Embryonic facial prominence (tissue), 1 donor: ENCODE measurements around the gene STK40.

ENCODE experiments used
- DNase-seq: peaks from one replicate; pipeline ENCODE4 v3.0.0-alpha.2; 2016; ENCODE audit errors: extremely low spot score

The STK40 gene

DNA sequence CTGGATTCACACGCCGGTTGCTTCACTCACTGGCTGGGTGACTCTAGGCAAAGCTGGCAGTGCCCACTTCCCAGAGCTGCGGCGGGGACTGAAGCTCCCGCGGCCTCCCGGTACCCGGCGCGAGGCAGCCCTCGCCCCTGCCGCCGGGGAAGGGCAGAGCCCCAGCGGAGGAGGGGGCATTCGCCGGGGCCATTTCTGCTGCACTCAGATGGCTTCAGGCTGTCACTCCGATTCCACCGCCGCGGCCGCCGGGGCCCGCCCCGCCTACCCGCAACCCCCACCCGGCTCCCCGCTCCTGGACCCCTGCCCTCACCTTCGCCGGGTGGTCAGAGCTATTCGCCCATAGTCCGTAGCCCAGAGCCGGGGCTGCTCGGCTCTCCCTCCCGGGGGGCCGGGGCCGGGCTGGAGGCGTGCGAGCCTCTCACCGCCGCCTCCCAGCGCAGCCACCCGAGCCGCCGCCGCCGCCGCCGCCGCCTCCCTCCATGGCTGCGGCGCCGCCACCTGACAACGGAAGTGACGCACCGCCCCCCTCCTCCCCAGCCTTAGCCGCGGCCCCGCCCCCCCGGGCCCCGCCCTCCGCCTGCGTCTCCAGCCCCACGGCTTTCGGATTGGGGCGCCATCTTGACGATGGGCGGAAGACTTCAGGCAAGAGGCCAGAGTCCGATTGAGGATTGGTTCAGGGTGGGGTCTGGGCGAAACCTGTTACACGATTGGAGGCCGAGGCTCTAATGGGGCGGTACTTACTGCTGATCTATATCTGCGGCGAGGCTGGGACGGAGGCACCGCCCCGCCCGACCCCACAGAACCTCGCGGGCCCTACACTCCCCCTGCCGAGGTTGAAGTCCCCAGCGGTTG is at the start of gene STK40:
STK40 (minus strand) TSS at position 515 of the 855 bp plus-strand sequence. CDS start 24,592 bp downstream, outside the sequence.
- DNase-seq: peak; percentile 94

GRCh38 chr1:36433102-36433501 is 47.4 kb upstream of the STK40 start:
- no peak for DNase-seq

- DNase-seq: no peak
These were observed 46.9 kb upstream of the STK40 start for GRCh38 chr1:36432616-36433015.

- no peak for DNase-seq
These were observed 40.1 kb upstream of the STK40 start for GRCh38 chr1:36425791-36426190.

- no peak for DNase-seq
These were observed 35.9 kb upstream of the STK40 start for GRCh38 chr1:36421649-36422048.

- peak; percentile 71 for DNase-seq
These were observed 35.2 kb upstream of the STK40 start for GRCh38 chr1:36420836-36421317.

GRCh38 chr1:36420409-36420808 is 34.7 kb upstream of the STK40 start:
- DNase-seq: no peak

DNA sequence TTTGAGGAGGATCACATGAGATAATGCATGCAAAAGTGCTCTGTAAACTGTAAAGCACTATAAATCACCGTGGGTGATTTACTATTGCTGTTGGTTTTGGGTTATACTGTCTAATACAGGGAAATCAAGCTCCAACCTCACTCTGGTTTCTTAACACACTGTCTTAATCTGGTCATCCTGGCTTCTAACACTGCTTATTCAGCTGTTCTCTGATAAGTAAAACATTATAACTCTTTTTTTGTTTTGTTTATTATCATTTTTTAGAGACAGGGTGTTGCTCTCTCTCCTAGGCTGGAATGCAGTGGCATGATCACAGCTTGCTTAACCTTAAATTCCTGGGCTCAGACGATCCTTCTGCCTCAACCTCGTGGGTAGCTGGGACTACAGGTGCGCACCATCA is 33.8 kb upstream of the STK40 start:
- DNase-seq: no peak

DNA sequence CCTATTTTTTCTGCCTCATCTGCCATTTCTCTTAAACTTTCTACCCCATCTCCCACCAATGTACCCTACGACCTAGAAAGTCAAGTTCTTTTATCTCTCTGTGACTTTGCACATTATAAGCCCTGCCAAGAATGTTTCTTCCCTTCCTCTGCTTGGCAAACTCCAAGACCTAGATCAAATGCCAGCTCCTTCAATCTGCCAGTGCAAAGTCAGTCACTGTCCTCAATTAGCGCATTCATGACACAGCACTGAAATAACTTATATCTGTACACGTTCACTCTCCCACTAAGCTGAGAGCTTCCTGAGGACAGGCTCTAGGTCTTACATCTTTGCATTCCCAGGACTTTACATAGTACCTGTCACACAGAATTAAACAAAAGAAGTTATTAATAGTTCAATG is 33.4 kb upstream of the STK40 start:
- DNase-seq: no peak

- no peak for DNase-seq
These were observed 32.2 kb upstream of the STK40 start for GRCh38 chr1:36417931-36418330.

- DNase-seq: no peak
These were observed 30.1 kb upstream of the STK40 start for GRCh38 chr1:36415661-36416326.

DNA sequence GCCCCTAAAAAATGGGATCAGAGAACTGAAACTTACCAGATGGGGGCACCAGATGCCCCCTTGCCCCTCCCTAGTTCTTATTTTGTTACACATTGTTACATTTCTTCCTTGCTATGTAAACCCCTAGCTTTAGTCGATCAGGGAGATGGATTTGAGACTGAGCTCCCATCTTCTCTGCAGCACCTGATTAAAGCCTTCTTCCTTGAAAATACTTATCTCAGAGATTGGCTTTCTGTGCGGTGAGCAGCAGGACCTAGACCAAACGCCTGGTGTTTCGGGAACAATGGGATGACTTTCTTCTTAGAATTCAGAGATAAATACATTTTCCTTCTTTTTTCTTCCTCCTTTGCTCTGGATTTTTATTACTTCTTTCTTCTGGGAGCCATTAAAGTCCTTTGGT is 28.7 kb upstream of the STK40 start:
- DNase-seq: no peak

DNA sequence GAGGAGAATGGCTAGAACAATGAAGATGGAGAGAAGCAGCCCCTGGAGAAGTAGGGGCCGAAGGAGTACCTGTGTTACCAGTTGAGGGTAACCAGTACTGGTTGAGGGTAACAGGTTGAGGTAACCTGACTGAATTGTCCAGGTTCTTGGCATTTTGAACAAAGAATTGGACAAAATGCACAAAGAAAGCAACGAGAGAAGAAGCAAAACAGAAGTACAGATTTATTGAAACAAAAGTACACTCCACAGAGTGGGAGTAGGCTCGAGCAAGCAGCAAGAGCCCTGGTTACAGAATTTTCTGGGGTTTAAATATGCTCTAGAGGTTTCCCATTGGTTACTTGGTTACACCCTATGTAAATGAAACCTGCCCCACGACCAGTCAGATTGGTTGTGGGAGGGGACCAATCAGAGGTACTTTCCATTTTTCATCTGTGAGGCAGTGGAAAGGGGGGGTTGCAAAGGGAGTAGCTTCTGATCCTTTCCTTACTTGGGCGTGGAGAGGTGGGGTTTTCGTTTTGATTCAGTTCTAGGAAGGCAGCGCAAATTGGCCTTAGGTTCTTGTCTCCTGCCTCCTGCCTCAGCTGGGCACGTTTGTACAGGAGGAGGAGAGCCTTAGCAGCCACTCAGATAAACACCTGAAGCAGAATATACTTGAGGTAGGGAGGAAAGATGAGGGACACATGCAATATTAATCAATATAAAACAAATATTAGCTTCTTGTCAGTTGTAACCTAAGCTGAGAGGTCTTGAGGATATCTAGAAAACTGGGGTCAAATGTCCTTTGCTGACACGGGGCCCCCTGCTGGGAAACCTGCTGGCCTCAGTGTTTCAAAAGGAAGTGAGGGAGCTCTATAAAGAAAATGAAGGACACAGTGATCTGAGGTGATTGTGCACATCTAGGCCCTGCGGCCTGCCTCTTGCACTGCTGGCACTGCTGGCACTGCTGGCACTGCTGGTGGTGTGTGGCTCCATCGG is 26.2 kb upstream of the STK40 start:
- DNase-seq: no peak

DNA sequence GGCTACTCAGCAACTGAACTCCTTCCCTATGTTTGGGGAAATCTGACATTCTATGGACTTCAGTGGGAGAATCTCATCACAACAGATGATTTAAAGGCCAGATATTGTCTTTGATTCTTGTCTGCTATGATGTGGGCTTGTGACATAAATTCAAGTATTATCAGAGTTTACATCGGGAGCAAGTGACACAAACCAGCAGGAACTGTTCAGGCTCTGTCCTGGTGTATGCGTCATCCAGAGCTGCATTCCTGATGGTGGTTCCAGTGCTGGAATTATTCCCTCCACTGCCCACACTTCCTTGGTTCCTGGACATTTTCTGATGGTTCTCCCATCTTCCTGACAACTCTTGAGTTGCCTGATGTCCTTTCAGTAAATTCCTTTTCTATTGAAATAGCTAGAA is 22.8 kb upstream of the STK40 start:
- DNase-seq: no peak

- no peak for DNase-seq
These were observed 20.7 kb upstream of the STK40 start for GRCh38 chr1:36406440-36406839.

DNA sequence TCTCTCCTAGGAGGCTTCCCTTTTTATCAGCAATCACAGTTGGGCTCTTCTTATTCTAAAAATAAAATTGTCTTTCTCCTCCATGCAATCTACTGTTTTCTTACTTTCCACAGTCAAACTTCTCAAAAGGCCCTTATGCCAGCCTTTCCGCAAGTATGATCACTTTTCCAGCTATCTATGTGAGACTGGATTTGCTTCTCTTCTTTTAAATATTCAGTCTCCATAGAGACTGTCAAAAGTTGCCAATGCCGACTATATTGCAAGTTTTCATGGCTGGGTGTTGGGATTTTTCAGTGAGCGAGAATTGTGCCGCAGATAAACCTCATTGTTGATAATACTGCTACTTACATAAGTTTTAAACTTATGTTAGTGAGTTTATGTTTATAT is 16.8 kb upstream of the STK40 start:
- no peak for DNase-seq

- DNase-seq: no peak
These were observed 16.1 kb upstream of the STK40 start for GRCh38 chr1:36401602-36402503.

GRCh38 chr1:36400825-36401601 is 15.3 kb upstream of the STK40 start:
- no peak for DNase-seq

DNA sequence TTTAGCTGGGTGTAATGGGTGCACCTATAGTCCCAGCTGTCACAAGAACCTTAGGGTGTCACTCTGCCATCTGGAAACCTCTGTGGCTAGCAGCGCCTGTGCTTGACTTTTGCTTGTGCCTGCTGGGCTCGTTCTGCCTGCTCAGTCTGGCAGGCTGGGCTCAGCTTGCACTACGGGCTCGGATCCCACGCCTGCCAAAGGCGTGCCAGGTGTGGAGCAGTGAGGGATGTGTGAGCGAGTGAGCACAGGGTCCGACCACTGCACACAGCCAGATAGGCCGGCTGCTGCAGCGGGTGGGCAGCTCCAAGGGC is 14.7 kb upstream of the STK40 start:
- no peak for DNase-seq

DNA sequence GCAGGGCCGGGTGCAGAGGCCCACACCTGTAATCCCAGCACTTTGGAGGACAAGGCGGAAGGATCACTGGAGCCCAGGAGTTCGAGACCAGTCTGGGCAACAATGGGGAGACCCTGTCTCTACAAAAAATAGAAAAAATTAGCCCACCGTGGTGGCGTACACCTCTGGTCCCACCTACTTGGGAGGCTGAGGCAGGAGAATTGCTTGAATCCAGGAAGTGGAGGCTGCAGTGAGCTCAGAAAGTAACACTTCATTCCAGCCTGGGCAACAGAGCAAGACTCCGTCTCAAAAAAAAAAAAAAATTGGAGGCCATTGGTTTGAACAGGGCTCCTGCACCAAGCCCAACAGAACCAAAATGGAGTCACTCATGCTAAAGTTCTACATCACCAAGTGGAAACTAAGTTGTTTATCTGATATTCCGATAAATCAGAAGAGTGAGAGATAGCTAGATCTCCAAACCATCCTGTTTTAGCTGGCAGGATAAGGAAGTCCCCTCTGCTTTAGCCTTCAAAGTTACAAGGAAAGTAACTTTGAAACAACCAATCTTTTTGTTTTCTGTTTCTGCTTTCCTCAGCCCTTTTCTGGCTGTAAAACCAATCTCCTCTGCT is 12.8 kb upstream of the STK40 start:
- no peak for DNase-seq
